IMR-90 (cell line): Measurements from ENCODE around the gene TSACC.

Experiments
- BHLHE40 ChIP-seq: fragments of 150-350 bp; IDR thresholded peaks from 2 replicates; pipeline ENCODE4 v1.6.1; 2016; ENCODE audit warnings: mild to moderate bottlenecking, low read depth, low read length
- CEBPB ChIP-seq: IDR thresholded peaks from 2 replicates; pipeline ENCODE4 v1.6.1; 2012; ENCODE audit warnings: low read depth, low read length, improper control_type of control experiment
- CHD1 ChIP-seq: IDR thresholded peaks from 2 replicates; pipeline ENCODE4 v1.6.1; 2012; ENCODE audit warnings: low read depth, low read length, improper control_type of control experiment
- FOS ChIP-seq: fragments of 150-350 bp; IDR thresholded peaks from 2 replicates; pipeline ENCODE4 v1.6.1; 2016; ENCODE audit warnings: low read depth, low read length
- MXI1 ChIP-seq: IDR thresholded peaks from 2 replicates; pipeline ENCODE4 v1.6.1; 2012; ENCODE audit warnings: low read depth, mild to moderate bottlenecking, low read length, moderate library complexity, borderline replicate concordance
- POLR2A ChIP-seq: IDR thresholded peaks from 2 replicates; pipeline ENCODE4 v1.6.1; 2012; ENCODE audit warnings: mild to moderate bottlenecking, low read depth, low read length
- RAD21 ChIP-seq: IDR thresholded peaks from 2 replicates; pipeline ENCODE4 v1.6.1; 2012; ENCODE audit warnings: low read length, improper control_type of control experiment
- RCOR1 ChIP-seq: IDR thresholded peaks from 2 replicates; pipeline ENCODE4 v1.6.1; 2012; ENCODE audit warnings: mild to moderate bottlenecking, low read length, improper control_type of control experiment; ENCODE audit not compliant: insufficient replicate concordance
- SMC3 ChIP-seq: fragments of 150-350 bp; IDR thresholded peaks from 2 replicates; pipeline ENCODE4 v1.6.1; 2016; ENCODE audit warnings: low read depth, mild to moderate bottlenecking, antibody characterized with exemption, low read length, moderate library complexity
- TF ChIP-seq, protein P1 (sequence below): conservative IDR thresholded peaks from 2 replicates; pipeline ENCODE4 v1.5.1; 2012; ENCODE audit warnings: mild to moderate bottlenecking, low read depth, low read length, improper control_type of control experiment
- TF ChIP-seq, protein P2 (sequence below): fragments of 150-350 bp; IDR thresholded peaks from 2 replicates; pipeline ENCODE4 v1.6.1; 2017; ENCODE audit warnings: mild to moderate bottlenecking, antibody characterized with exemption, low read length, low read depth
- TF ChIP-seq, protein P3 (sequence below): fragments of 150-350 bp; IDR thresholded peaks from 2 replicates; pipeline ENCODE4 v1.6.1; 2016; ENCODE audit warnings: low read depth, mild to moderate bottlenecking, low read length, moderate library complexity, borderline replicate concordance

DNA sequence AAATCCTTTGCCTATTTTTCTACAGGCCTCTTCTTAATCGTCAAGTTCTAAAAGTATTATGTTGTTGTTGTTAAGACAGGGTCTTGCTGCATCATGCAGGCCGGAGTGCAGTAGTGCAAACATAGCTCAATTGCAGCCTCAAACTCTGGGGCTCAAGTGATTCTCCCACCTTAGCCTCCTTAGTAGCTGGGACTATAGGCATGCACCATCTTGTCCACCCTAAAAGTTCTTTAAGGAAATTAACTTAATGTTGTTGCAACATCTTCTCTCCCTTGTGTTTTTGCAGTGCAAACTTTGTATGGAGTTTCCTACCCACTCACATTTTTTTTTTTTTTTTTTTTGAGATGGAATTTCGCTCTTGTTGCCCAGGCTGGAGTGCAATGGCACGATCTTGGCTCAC is 35.1 kb upstream of the TSACC start:
- TF ChIP-seq, protein P1, sequence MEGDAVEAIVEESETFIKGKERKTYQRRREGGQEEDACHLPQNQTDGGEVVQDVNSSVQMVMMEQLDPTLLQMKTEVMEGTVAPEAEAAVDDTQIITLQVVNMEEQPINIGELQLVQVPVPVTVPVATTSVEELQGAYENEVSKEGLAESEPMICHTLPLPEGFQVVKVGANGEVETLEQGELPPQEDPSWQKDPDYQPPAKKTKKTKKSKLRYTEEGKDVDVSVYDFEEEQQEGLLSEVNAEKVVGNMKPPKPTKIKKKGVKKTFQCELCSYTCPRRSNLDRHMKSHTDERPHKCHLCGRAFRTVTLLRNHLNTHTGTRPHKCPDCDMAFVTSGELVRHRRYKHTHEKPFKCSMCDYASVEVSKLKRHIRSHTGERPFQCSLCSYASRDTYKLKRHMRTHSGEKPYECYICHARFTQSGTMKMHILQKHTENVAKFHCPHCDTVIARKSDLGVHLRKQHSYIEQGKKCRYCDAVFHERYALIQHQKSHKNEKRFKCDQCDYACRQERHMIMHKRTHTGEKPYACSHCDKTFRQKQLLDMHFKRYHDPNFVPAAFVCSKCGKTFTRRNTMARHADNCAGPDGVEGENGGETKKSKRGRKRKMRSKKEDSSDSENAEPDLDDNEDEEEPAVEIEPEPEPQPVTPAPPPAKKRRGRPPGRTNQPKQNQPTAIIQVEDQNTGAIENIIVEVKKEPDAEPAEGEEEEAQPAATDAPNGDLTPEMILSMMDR = no peak
- no peak for TF ChIP-seq SMC3
- no peak for TF ChIP-seq MXI1
- TF ChIP-seq, protein P2, sequence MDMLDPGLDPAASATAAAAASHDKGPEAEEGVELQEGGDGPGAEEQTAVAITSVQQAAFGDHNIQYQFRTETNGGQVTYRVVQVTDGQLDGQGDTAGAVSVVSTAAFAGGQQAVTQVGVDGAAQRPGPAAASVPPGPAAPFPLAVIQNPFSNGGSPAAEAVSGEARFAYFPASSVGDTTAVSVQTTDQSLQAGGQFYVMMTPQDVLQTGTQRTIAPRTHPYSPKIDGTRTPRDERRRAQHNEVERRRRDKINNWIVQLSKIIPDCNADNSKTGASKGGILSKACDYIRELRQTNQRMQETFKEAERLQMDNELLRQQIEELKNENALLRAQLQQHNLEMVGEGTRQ = no peak
- no peak for TF ChIP-seq BHLHE40
- TF ChIP-seq POLR2A = no peak
- no peak for TF ChIP-seq RCOR1
- TF ChIP-seq CEBPB = no peak
- TF ChIP-seq RAD21 = no peak
- TF ChIP-seq, protein P3, sequence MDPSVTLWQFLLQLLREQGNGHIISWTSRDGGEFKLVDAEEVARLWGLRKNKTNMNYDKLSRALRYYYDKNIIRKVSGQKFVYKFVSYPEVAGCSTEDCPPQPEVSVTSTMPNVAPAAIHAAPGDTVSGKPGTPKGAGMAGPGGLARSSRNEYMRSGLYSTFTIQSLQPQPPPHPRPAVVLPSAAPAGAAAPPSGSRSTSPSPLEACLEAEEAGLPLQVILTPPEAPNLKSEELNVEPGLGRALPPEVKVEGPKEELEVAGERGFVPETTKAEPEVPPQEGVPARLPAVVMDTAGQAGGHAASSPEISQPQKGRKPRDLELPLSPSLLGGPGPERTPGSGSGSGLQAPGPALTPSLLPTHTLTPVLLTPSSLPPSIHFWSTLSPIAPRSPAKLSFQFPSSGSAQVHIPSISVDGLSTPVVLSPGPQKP = no peak
- no peak for TF ChIP-seq CHD1
- no peak for TF ChIP-seq FOS
